Naive B cell (primary cell): ENCODE measurements around the gene ZNF362. TPM values are rescaled to one million over a fixed set of nuclear protein-coding genes. Genes with fewer than 3 reads are reported as not detected.

Source experiments
- ATAC-seq, 2 donors: fragments of 150-1000 bp; cut with Tn5 transposase; 2 replicates each; pipeline ENCODE4 v1.10.0; 2021; ENCODE audit warnings: low read depth in 2 of 2, mild to moderate bottlenecking in 2 of 2, moderate library complexity in 2 of 2
- DNase-seq: peaks from one replicate; pipeline ENCODE4 v3.0.0; 2022
- H3K27ac Mint-ChIP-seq, 6 donors: one replicate each; pipeline ENCODE4 v1.8.0; 2020 to 2022; ENCODE audit warnings: mild to moderate bottlenecking in 6 of 6, mixed read lengths in 6 of 6, moderate library complexity in 5 of 6, inconsistent platforms in 2 of 6
- H3K27me3 Mint-ChIP-seq, 3 donors: one replicate each; pipeline ENCODE4 v1.8.0; 2021 to 2022; ENCODE audit warnings: mixed read lengths in 3 of 3, mild to moderate bottlenecking in 1 of 3
- H3K36me3 Mint-ChIP-seq, 2 donors: one replicate each; pipeline ENCODE4 v1.8.0; 2020 to 2022; ENCODE audit warnings: mixed read lengths in 2 of 2, inconsistent platforms in 1 of 2, mild to moderate bottlenecking in 1 of 2
- H3K4me1 Mint-ChIP-seq, 3 donors: one replicate each; pipeline ENCODE4 v1.8.0; 2020 to 2022; ENCODE audit warnings: mixed read lengths in 3 of 3, inconsistent platforms in 1 of 3, mild to moderate bottlenecking in 1 of 3, moderate library complexity in 1 of 3
- H3K4me3 Mint-ChIP-seq, 8 donors: one replicate each; pipeline ENCODE4 v1.8.0; 2020 to 2022; ENCODE audit warnings: mild to moderate bottlenecking in 8 of 8, mixed read lengths in 8 of 8, moderate library complexity in 8 of 8, inconsistent platforms in 2 of 8
- H3K9me3 Mint-ChIP-seq, 7 donors: one replicate each; pipeline ENCODE4 v1.8.0; 2020 to 2022; ENCODE audit warnings: mixed read lengths in 7 of 7, mild to moderate bottlenecking in 5 of 7, inconsistent platforms in 2 of 7, moderate library complexity in 1 of 7
- polyA plus RNA-seq, 6 donors: library from polyadenylated mRNA; unstranded; fragments of 300-500 nt; fragmentation: Illumina TruSeq; gene quantifications; one replicate each; pipeline ENCODE4 v1.2.3, GENCODE V29; 2021; ENCODE audit warnings: low read depth in 6 of 6

ZNF362 gene
- polyA plus RNA-seq, 6 donors from 2014 or later: 10.0 to 25.5 (median 12.7) TPM

- no peak overlapping the region for H3K4me3 Mint-ChIP-seq
- H3K27ac Mint-ChIP-seq: peak overlapping the region in 1 of 6 donors; percentile 76
- peaks cover 0 to 2% (median 0%) of the 10 kb centered on the region in 7 donors for H3K9me3 Mint-ChIP-seq
- DNase-seq (no peak), ATAC-seq (no peak)
- H3K36me3 Mint-ChIP-seq: peaks cover 19 to 33% of the 10 kb centered on the region in 2 donors
- H3K4me1 Mint-ChIP-seq: peaks cover 4 to 6% (median 4%) of the 10 kb centered on the region in 3 donors
- no peaks in the 10 kb centered on the region for H3K27me3 Mint-ChIP-seq
Measured at GRCh38 chr1:33326785-33327184, 70.5 kb downstream of the ZNF362 start.

- Mint-ChIP-seq H3K4me3 (no peak overlapping the region), H3K4me1 (peaks cover 9 to 14% (median 11%) of the 10 kb centered on the region in 3 donors), H3K27me3 (no peaks in the 10 kb centered on the region), H3K9me3 (peaks cover 0 to 2% (median 0%) of the 10 kb centered on the region in 7 donors), H3K36me3 (peaks cover 19 to 33% of the 10 kb centered on the region in 2 donors), H3K27ac (no peak overlapping the region)
- no peak for DNase-seq
- ATAC-seq: no peak
Measured at GRCh38 chr1:33327587-33328325, 71.5 kb downstream of the ZNF362 start.

DNA sequence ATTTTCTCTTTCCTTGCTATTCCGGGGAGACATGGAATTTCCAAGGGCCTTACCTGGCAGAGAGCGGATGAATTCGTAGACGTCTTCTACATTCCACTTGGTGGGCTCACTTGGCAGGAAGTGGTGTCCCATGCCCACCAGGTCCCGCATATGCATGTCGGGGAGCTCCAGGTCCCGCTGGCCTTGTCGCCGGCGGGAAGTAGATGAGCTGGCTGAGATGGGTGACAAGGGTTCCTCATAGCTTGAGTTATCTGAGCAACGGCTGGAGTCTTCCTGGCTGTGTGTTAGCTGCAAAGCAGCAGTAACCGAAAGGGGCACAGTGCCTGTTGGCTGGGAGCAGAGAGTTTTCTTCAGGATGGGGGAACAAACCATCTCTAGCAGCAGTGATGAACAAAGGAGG lies 72.5 kb downstream of the ZNF362 start:
- H3K27me3 Mint-ChIP-seq: no peaks in the 10 kb centered on the region
- H3K9me3 Mint-ChIP-seq: peaks cover 0 to 2% (median 0%) of the 10 kb centered on the region in 7 donors
- H3K4me3 Mint-ChIP-seq: no peak overlapping the region
- peak overlapping the region in 2 of 6 donors; percentile 6 to 8 for H3K27ac Mint-ChIP-seq
- DNase-seq: no peak
- no peak for ATAC-seq
- H3K36me3 Mint-ChIP-seq: peaks cover 19 to 40% of the 10 kb centered on the region in 2 donors
- peaks cover 11 to 15% (median 15%) of the 10 kb centered on the region in 3 donors for H3K4me1 Mint-ChIP-seq

- Mint-ChIP-seq H3K36me3 (peaks cover 17 to 40% of the 10 kb centered on the region in 2 donors), H3K4me3 (no peak overlapping the region), H3K4me1 (peaks cover 11 to 15% (median 15%) of the 10 kb centered on the region in 3 donors), H3K9me3 (peaks cover 0 to 2% (median 0%) of the 10 kb centered on the region in 7 donors), H3K27me3 (no peaks in the 10 kb centered on the region), H3K27ac (peak overlapping the region in 1 of 6 donors; percentile 69)
- ATAC-seq (no peak), DNase-seq (no peak)
Measured at GRCh38 chr1:33329600-33330305, 73.5 kb downstream of the ZNF362 start.

DNA sequence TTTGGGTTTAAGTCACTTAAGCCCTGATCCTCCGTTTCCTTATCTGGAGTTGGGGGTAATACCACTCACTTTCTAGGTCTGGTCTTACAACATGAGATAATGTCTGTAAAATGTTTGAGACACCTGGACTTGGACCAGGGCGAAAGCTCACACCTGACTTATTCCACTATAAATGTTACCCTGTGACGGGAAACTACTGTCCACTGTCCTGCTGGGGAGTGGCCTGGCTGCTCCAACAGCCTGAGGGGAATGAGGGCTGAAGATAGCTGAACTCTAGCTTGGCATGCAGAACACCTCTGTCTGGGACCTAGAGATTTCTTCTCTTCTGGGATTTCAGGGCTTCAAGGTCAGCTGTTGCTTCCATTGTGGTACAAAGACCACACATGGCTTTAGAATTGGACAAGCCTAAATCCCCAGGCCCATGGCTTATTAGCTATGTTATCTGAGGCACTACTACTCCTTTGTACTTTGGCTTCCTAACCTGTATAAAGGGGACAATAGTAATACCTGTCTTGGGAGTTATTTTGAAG lies 74.1 kb downstream of the ZNF362 start:
- Mint-ChIP-seq H3K27ac (no peak overlapping the region), H3K4me3 (no peak overlapping the region), H3K4me1 (peaks cover 17 to 20% (median 19%) of the 10 kb centered on the region in 3 donors), H3K36me3 (peaks cover 12 to 33% of the 10 kb centered on the region in 2 donors), H3K27me3 (no peaks in the 10 kb centered on the region), H3K9me3 (peaks cover 0 to 2% (median 0%) of the 10 kb centered on the region in 7 donors)
- DNase-seq (no peak), ATAC-seq (no peak)

- Mint-ChIP-seq H3K27me3 (no peaks in the 10 kb centered on the region), H3K9me3 (peaks cover 0 to 2% (median 0%) of the 10 kb centered on the region in 7 donors), H3K36me3 (peaks cover 8 to 28% of the 10 kb centered on the region in 2 donors), H3K4me1 (peaks cover 17 to 20% (median 19%) of the 10 kb centered on the region in 3 donors), H3K27ac (peak overlapping the region in 1 of 6 donors; percentile 78), H3K4me3 (no peak overlapping the region)
- ATAC-seq (no peak), DNase-seq (no peak)
Measured at GRCh38 chr1:33330906-33331305, 74.6 kb downstream of the ZNF362 start.

GRCh38 chr1:33331444-33332356 lies 75.4 kb downstream of the ZNF362 start:
- ATAC-seq: no peak
- H3K27ac Mint-ChIP-seq: no peak overlapping the region
- peaks cover 0 to 2% (median 0%) of the 10 kb centered on the region in 7 donors for H3K9me3 Mint-ChIP-seq
- peaks cover 17 to 20% (median 19%) of the 10 kb centered on the region in 3 donors for H3K4me1 Mint-ChIP-seq
- H3K27me3 Mint-ChIP-seq: no peaks in the 10 kb centered on the region
- DNase-seq: no peak
- H3K4me3 Mint-ChIP-seq: peak overlapping the region in 1 of 8 donors; percentile 15
- H3K36me3 Mint-ChIP-seq: peaks cover 6 to 25% of the 10 kb centered on the region in 2 donors

DNA sequence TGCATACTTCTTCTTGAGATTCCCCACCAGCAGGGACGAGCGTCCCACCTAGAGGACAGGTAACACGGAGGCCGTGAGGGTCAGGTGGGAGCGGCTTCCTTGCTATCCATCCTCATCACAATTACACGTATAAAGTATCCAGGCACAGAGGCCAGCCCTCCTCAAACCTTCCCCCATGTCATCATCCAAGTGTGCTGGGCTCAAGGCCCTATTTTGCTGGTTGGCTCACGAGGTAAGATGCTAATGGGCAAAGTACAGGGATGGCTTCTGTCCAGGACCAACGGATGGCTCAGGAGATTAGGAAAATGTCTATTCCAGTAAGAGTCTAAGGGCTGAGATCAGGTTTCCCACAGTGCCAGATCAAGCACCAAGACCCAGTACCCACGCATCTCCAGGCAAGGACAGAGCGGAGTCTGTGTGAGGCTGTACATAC lies 76.1 kb downstream of the ZNF362 start:
- Mint-ChIP-seq H3K9me3 (peaks cover 0 to 2% (median 0%) of the 10 kb centered on the region in 7 donors), H3K27ac (peak overlapping the region in 1 of 6 donors; percentile 70), H3K4me1 (peaks cover 17 to 20% (median 19%) of the 10 kb centered on the region in 3 donors), H3K27me3 (no peaks in the 10 kb centered on the region), H3K4me3 (no peak overlapping the region), H3K36me3 (peaks cover 6 to 25% of the 10 kb centered on the region in 2 donors)
- ATAC-seq: no peak
- no peak for DNase-seq

- Mint-ChIP-seq H3K36me3 (peaks cover 6 to 25% of the 10 kb centered on the region in 2 donors), H3K9me3 (peaks cover 0 to 2% (median 0%) of the 10 kb centered on the region in 7 donors), H3K4me3 (no peak overlapping the region), H3K27ac (peak overlapping the region in 1 of 6 donors; percentile 47), H3K4me1 (peaks cover 17 to 21% (median 19%) of the 10 kb centered on the region in 3 donors), H3K27me3 (no peaks in the 10 kb centered on the region)
- ATAC-seq: no peak
- DNase-seq: no peak
Measured at GRCh38 chr1:33332881-33333280, 76.6 kb downstream of the ZNF362 start.

GRCh38 chr1:33334081-33334552 lies 77.8 kb downstream of the ZNF362 start:
- Mint-ChIP-seq H3K4me1 (peaks cover 24 to 29% (median 27%) of the 10 kb centered on the region in 3 donors), H3K36me3 (peaks cover 0 to 15% of the 10 kb centered on the region in 2 donors)
- ATAC-seq: no peak

DNA sequence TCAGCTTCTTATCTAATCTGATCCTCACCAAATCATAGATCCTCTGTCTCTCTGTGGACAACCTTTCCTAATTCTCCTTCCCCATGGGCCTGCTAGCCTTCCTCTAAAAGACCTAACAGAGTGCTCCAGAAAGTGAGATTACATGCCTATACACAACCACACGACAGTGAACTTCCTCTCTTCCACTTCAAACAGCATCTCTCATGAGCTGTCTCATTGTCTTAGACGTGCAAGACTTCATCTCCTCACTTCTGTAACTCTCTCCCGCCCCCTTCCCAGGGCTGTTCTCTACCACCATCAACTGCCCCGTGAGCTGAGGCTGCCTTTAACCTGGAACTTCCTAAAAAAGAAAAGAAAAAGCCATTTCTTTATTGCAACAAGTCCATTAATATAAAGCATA lies 78.7 kb downstream of the ZNF362 start:
- Mint-ChIP-seq H3K9me3 (no peaks in the 10 kb centered on the region), H3K4me1 (peaks cover 24 to 36% (median 31%) of the 10 kb centered on the region in 3 donors), H3K4me3 (no peak overlapping the region), H3K36me3 (peaks cover 0 to 8% of the 10 kb centered on the region in 2 donors), H3K27me3 (no peaks in the 10 kb centered on the region), H3K27ac (no peak overlapping the region)
- ATAC-seq (no peak), DNase-seq (no peak)

More at GRCh38 chr1:33334081-33334552, 77.8 kb downstream of the ZNF362 start:
- Mint-ChIP-seq H3K4me3 (no peak overlapping the region), H3K27me3 (no peaks in the 10 kb centered on the region), H3K9me3 (peaks cover 0 to 2% (median 0%) of the 10 kb centered on the region in 7 donors), H3K27ac (no peak overlapping the region)
- DNase-seq: no peak

DNA sequence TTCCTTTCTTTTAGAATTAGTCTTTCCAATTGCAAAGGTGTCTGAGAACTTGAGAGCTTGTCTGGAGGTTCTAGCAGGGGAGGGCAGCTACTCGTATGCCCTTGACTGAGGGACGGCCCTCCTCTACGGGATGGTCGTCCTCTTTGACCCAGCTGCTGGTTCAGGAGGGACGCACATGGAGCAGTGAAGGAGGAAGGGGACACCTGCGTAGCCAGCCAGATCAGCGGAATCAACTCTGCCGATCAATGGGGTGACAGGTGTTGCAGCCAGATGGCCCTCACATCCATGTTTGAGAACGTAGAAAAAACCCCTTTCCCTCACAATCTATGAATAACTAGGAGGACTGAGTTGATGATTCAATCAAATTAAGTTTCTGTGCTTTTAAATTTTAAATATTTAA lies 80.3 kb downstream of the ZNF362 start:
- no peaks in the 10 kb centered on the region for H3K27me3 Mint-ChIP-seq
- no peak overlapping the region for H3K27ac Mint-ChIP-seq
- H3K36me3 Mint-ChIP-seq: peaks cover 0 to 8% of the 10 kb centered on the region in 2 donors
- DNase-seq (no peak), ATAC-seq (no peak)
- no peak overlapping the region for H3K4me3 Mint-ChIP-seq
- no peaks in the 10 kb centered on the region for H3K9me3 Mint-ChIP-seq
- peaks cover 32 to 43% (median 37%) of the 10 kb centered on the region in 3 donors for H3K4me1 Mint-ChIP-seq
